EL (cell line): ENCODE measurements around the gene SLC2A2.
A peak's percentile ranks its signal among the peaks of the same experiment; 100 is the strongest.
"Not testable (repeated sequence)": the region's sequence is repeated elsewhere in the genome, so short reads cannot be mapped to it uniquely, and the experiment has no call there.

ENCODE experiments used
- DNase-seq: peaks from one replicate; pipeline ENCODE4 v3.0.0-alpha.2; 2016

Gene SLC2A2

DNA sequence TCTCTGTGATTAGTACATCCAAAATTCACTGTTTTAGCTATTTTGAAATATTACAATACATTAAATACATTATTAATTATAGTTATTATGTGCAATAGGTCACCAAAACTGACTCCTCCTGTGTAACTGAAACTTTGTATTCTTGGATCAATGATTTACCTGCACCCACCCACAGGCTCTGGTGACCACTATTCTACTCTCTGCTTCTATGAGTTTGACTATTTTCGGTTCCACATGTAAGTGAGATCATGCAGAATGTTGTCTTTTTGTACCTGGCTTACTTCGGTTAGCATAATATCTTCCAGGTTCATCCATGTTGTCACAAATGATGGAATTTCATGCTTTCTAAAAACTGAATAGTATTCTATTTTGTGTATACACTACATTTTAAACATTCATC is 43.8 kb downstream of the SLC2A2 start:
- no peak for DNase-seq

DNA sequence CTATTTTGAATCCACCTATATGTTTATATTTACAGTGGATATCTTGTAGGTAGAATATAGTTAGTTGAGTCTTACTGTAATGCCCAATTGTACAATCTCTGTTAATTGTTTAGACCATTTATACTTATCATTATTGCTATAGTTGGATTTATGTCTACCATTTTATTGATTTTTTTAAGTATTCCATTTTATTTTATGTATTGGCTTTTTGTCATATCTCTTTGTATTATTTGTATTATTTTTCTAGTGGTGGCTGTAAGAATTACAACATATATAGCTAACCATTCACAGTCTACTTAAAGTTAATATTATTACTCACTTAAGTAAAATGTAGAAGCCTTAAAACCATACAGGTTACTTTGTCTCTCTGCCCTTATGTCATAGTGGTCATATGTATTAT is 46.1 kb downstream of the SLC2A2 start:
- DNase-seq = no peak

DNA sequence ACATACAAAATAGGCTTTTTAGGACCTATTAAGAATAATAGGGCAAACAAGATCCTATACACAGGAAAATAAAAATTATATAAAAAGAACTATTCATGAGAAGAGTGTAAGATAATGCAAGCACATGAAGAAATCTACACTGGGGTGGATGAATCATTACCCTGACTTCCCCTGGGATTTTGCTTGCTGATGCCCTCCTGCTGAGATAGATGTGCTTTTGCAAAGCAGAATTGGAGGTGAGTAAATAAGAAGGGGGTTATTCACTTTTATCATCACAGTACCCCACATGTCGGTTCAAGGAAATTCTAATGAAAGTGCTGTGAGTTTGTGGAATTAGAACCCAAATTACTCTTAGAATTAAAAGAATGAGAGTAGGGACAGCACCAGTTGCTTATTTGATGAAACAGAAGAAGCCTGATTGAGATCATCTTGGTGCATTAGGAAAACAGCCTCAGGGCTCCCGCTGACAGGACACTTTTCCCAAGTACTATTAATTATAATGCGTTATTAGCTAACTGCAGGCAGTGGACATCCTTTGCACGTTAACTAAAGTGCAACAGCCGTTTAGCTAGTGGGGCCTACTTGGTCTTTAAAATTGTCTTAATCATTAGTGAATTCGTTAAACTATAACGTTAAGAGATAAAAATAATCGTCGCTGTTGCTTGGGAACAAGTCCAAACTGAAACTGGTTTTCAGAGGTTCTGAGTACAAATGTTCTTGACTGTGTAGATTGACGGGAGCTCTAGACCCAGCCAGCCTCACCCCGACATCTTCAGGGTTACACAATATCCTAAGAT is 48.4 kb downstream of the SLC2A2 start:
- peak; percentile 68 for DNase-seq

DNA sequence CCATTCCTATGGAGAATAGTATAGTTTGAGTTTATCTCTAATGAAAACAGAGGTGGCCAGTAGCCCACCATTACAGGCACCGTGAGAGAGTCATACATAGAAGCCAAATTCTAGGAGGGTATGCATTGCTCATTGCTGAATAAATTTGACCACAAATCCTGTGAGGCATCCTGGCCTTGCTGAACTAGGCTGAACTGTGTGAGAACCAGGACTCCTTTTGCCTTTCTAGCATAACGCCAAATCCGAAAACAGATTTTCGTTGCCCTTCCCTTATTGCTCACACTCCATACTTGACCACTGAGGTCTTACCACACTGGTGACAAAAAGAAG is 50.4 kb downstream of the SLC2A2 start:
- DNase-seq = no peak

DNA sequence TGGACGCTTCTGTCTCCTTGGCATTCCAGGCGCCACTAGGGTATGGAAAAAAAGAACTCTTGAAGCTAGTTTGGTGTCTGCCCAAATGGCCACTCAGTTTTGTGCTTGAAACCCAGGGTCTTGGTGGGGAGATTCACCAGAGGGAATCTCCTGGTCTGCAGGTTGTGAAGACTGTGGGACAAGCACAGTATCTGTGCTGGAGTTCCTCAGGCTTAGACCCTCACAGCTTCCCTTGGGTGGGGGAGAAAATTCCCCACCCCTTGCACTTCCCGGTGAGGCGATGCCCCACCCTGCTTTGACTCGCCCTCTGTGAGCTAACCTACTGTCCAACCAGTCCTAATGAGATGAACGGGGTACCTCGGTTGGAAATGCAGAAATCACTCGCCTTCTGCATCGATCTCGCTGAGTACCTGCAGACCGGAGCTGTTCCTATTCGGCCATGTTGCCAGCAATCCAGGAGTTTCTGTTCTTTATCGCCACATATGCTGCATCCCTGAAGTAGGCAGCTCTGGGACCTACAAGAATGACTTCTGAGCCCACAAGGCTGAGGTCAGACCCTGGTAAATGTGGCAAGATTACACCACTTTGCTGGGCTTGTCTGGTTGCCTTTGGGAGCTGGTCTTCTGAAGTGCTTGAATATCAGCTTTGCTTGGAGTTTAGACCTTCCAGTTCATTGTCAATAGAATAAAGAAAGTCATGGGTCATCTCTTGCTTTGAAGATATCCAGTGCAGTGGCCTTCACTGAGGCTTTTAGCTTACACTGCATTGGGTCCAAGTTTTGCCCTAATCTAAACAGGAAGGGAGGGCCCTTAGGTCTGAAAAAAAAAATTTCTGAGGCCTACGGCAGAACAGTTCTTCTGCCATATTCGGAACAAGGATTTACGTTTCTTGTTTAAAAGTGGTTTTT is 51.0 kb downstream of the SLC2A2 start:
- no peak for DNase-seq

DNA sequence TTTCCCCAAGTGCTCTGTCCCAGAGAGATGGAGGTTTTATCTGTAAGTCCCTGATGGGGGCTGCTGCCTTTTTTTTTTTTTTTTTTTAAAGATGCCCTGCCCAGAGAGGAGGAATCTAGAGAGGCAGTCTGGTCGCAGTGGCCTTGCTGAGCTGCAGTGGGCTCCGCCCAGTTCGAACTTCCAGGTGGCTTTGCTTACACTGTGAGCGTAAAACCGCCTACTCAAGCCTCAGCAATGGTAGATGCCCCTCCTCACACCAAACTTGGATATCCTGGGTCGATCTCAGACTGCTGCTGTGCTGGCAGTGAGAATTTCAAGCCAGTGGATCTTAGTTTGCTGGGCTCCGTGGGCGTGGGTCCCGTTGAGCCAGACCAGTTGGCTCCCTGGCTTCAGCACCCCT is 51.6 kb downstream of the SLC2A2 start:
- no peak for DNase-seq

DNA sequence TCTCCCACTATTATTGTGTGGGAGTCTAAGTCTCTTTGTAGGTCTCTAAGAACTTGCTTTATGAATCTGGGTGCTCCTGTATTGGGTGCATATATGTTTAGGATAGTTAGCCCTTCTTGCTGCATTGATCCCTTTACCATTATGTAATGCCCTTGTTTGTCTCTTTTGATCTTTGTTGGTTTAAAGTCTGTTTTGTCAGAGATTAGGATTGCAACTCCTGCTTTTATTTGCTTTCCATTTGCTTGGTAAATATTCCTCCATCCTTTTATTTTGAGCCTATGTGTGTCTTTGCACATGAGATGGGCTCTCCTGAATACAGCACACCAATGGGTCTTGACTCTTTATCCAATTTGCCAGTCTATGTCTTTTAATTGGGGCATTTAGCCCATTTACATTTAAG is 53.6 kb downstream of the SLC2A2 start:
- not testable (repeated sequence) for DNase-seq

DNA sequence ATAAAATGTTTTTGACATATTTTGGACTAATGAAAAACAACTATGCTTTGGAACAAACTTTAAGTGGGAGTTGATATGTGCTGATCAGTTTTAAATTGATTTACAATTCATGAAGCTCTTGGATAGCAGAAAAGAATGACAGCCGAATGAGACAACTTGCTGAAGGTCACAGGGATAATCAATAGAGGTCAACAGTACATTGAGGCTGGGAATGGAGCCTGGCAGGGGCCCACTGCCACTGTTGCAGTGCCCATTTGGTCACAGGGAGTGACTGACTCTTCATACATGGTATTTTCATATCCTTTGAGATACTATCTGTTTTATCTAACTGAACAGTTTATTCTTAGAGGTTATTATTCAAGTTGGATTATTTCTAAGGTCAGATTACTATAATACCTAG is 59.4 kb downstream of the SLC2A2 start:
- DNase-seq = no peak

DNA sequence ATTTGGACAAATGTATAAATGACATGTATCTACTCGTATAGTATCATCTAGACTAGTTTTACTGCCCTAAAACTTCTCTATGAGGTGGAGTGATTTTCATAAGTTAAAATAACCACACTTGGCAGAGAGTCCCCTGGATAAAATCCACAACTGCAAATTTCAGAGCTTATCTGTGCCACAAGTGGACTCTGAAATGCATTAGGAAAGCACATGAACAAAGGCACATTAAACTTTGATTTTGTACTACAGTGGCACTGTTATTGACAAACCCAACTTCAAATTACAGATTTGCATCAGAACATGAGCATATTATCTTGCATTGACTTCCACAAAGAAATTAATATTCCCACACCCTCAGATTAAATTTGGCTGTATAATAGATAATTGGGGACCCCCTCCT is 60.0 kb downstream of the SLC2A2 start:
- no peak for DNase-seq

DNA sequence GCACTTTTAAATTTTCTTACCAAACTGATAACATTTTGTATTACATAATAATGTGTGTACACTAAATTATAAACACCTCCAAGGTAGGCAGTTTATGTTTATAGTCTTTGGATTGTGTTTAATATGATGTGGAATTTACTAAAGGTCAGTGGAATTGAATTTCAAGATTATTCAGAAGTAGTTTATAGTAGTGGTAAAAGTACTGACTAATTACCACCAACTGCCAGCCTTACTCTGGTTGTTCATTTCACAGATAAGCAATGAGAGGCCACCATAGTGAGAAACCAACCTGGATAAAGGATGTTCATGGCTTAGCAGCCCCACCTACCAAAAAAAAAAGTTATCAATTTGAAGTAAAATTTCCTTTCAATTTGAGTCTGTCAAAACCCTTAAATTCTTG is 64.1 kb downstream of the SLC2A2 start:
- DNase-seq = no peak

DNA sequence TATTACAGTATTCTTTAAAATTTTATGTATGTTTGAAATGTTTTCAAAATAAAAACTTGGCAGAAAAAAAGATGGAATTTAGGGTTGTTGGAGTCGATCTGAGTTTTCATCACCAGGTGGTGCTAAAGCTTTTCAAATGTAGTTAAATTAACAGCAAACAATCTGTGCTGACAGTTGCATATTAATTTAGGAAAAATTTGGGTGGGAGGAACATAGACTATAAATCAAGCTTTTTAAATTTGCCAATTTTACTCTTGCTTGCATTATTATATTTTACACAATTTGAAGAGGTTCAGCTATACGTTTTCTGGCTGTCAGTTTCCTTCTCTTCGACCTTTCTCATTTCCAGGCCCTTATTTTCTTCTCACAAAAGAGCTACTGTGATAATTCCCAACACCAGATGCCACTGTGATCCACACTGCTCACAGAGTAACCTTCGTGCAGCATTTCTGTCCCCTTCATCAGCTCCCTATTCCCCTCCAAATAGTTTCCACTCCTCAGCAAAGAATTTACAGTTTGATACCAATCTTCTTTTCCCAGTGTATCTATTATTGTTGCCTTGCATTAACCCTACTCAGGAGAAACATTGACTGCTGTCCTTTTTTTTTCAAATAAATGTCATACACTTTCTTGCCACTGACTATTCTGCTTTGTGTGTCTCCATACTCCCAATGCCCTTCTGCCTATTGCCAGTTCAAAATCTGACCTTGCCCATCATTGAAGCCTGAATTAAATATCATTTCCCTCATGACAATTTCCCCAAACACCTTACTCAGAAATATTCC is 64.7 kb downstream of the SLC2A2 start:
- DNase-seq = peak; percentile 49

DNA sequence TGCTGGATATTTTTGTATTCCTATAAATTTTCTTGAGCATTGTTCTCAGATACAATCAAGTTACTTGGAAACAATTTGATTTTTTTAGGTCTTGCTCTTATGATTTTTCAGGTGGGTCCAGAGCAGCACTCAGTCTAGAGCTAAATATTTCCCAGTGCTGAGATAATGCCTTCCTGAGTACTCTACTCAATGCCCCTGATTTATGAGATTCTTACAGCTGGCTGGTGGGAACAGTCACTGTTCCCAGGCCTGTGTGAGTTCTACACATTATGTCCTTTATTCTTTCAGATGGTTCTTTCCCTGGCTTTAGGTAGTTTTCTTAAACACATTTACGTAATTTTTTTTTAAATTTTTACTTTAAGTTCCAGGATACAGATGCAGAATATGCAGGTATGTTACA is 67.1 kb downstream of the SLC2A2 start:
- DNase-seq = no peak

DNA sequence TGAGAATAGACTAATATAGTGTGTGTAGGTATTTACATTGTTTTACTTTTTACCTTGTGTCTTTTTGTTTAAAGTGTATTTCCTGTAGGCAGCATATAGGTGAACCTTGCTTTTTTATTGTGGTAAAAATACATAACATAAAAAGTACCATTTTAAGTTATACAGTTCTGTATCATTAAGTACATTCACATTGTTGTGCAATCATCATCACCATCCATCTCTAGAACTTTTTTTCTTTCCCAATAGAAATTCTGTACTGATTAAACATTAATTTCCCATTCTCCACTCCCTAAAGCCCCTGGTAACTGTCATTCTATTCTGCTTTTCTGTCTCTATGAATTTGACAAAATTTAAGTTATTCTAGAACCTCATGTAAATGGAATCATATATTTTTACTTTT is 69.9 kb downstream of the SLC2A2 start:
- DNase-seq = no peak

DNA sequence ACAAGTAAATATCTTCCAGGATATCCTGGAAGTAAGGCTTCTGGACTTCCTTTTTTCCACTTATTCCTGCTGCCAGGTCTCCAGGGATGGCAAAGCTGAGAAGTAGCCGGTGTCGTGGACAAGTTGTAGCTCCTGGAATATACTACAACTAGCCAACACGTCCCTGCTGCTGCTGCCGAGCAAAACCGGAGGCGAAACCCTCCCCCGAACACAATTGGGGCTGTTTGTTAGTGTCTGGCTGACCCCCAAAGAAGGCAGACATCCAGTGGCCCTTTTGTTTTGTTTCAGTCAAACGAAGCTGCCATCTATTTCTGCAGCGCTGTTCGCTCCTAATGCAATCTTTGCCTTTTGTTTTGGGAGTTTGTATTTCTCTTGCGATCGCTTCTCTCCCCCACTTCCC is 72.8 kb downstream of the SLC2A2 start:
- no peak for DNase-seq

DNA sequence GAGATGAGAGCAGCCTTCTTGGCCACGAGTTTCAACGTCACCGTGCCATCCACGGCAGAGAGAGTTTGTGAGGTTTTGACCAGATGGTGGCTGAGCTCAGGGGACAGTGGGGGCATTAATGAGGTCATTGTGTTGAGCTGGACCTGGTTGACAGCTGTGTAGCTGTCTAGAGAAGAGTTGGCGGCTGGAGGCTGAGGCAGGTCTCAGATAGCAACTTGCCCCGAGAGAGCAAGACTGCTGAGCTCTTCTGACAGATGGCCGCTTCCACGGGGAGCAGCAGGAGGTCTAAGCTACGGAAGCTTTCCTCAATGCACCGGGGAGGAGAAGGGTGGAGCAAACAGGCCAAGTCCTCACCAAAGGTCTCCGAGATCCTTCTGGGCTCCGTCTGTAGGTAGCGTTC is 73.3 kb downstream of the SLC2A2 start:
- DNase-seq = no peak

DNA sequence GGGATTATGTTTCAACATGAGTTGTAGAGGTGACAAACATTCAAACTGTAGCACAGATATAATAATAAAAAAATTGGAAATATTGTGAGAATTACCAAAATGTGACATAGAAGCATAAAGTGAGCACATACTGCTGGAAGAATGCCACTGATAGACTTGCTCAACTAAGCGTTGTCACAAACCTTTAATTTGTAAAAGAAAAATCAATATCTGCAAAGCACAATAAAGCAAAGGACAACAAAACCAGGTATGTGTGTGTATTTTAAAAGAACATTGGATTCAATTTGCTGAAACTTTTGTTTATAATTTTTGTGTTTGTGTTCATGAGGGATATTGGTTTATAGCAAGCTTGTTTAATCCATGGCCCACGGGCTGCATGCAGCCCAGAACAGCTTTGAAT is 77.3 kb downstream of the SLC2A2 start:
- DNase-seq = no peak

DNA sequence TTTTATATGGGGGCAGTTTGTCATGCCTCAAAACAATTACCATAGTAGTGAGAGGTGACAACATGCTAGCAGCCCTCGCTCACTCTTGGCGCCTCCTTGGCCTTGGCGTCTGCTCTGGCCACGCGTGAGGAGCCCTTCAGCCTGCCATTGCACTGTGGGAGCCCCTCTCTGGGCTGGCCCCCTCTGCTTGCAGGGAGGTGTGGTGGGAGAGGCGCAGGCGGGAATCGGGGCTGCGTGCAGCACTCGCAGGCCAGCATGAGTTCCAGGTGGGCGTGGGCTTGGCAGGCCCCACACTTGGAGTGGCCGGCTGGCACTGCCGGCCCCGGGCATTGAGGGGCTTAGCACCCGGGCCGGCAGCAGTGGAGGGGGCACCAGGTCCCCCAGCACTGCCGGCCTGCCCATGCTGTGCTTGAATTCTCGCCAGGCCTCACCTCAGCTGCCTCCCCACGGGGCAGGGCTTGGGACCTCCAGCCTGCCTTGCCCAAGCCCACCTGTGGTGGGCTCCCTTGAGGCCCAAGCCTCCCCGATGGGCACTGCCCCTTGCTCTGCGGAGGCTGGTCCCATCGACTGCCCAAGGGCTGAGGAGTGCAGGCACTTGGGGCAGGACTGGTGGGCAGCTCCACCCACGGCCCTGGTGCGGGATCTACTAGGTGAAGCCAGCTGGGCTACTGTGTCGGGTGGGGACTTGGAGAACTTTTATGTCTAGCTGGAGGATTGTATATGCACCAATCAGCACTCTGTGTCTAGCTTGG is 79.3 kb downstream of the SLC2A2 start:
- no peak for DNase-seq
